Parathyroid adenoma (tissue), 2 donors: Measurements from ENCODE around the gene PTDSS2.
"Not testable (repeated sequence)": the region's sequence is repeated elsewhere in the genome, so short reads cannot be mapped to it uniquely, and the experiment has no call there.

Source experiments
- H2AFZ ChIP-seq: fragments of 300-600 bp; sonication (generic); one replicate; pipeline ENCODE4 v1.7.0; 2017; ENCODE audit warnings: antibody characterized with exemption, mild to moderate bottlenecking
- H3K27ac ChIP-seq: fragments of 300-600 bp; sonication (generic); one replicate; pipeline ENCODE4 v1.7.0; 2017
- H3K27me3 ChIP-seq: fragments of 300-600 bp; sonication (generic); one replicate; pipeline ENCODE4 v1.7.0; 2017; ENCODE audit warnings: low read length; ENCODE audit not compliant: control insufficient read depth, insufficient read depth
- H3K36me3 ChIP-seq: fragments of 300-600 bp; sonication (generic); one replicate; pipeline ENCODE4 v1.7.0; 2017; ENCODE audit warnings: low read length; ENCODE audit not compliant: control insufficient read depth, insufficient read depth
- H3K4me1 ChIP-seq: fragments of 300-600 bp; sonication (generic); one replicate; pipeline ENCODE4 v1.7.0; 2017; ENCODE audit warnings: control low read depth
- H3K4me2 ChIP-seq: fragments of 300-600 bp; sonication (generic); one replicate; pipeline ENCODE4 v1.7.0; 2017; ENCODE audit warnings: low read length
- H3K4me3 ChIP-seq: fragments of 300-600 bp; sonication (generic); one replicate; pipeline ENCODE4 v1.7.0; 2017; ENCODE audit warnings: low read depth, low read length
- H3K79me2 ChIP-seq: fragments of 300-600 bp; sonication (generic); one replicate; pipeline ENCODE4 v1.7.0; 2017; ENCODE audit warnings: control low read depth
- H3K9ac ChIP-seq: fragments of 300-600 bp; sonication (generic); one replicate; pipeline ENCODE4 v1.7.0; 2017; ENCODE audit warnings: mild to moderate bottlenecking
- H3K9me3 ChIP-seq: fragments of 300-600 bp; sonication (generic); one replicate; pipeline ENCODE4 v1.7.0; 2017; ENCODE audit warnings: low read length; ENCODE audit not compliant: control insufficient read depth
- TF ChIP-seq, protein P1 (sequence below): fragments of 300-600 bp; sonication (generic); IDR thresholded peaks from one replicate; pipeline ENCODE4 v1.7.0; 2017; ENCODE audit warnings: antibody characterized with exemption, mild to moderate bottlenecking
- donor health status: primary hyperparathyroidism.

PTDSS2 gene

DNA sequence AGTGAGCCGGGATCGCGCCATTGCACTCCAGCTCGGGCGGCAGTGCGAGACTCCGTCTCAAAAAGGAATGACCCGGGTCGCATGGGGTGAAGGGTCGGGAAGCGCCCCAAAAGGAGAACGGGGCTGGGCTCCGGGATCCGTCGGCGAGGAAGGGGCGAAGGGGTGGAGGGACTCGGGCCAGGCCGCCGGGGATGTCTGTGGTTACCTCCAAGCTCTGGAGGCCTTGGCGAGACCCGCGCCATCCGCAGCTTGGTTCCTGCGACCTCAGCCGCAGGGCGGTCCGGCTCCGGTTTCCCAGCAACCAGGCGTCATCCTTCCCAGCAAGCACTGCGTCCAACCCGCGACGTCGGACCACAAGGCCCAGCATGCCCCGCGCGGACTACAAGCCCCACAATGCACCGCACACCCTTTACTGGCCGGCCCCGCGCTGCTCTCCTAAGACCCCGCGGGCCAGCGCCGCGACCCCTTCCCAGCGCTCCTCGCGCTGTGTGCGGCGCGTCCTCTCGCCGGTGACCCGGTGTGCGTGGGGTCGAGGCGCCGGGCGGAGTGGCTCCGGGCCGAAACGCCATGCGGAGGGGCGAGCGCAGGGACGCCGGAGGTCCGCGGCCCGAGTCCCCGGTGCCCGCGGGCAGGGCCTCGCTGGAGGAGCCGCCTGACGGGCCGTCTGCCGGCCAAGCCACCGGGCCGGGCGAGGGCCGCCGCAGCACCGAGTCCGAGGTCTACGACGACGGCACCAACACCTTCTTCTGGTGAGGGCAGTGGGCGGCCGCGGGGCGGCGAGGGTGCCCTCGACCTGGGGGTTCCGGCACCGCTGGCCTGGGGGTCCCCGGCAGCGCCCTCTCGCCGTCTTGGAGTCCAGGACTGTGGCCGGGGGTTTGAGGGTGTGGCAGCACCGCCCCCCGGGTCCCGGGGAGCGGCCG, at the start of gene PTDSS2:
PTDSS2 (plus strand) TSS at position 391 of the 920 bp plus-strand sequence; CDS start at position 568, 177 bp downstream.
- TF ChIP-seq, protein P1, sequence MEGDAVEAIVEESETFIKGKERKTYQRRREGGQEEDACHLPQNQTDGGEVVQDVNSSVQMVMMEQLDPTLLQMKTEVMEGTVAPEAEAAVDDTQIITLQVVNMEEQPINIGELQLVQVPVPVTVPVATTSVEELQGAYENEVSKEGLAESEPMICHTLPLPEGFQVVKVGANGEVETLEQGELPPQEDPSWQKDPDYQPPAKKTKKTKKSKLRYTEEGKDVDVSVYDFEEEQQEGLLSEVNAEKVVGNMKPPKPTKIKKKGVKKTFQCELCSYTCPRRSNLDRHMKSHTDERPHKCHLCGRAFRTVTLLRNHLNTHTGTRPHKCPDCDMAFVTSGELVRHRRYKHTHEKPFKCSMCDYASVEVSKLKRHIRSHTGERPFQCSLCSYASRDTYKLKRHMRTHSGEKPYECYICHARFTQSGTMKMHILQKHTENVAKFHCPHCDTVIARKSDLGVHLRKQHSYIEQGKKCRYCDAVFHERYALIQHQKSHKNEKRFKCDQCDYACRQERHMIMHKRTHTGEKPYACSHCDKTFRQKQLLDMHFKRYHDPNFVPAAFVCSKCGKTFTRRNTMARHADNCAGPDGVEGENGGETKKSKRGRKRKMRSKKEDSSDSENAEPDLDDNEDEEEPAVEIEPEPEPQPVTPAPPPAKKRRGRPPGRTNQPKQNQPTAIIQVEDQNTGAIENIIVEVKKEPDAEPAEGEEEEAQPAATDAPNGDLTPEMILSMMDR, result no peak
- H3K4me3 ChIP-seq, result peak within 1 kb of the TSS; percentile 78
- no peaks in the 10 kb centered on the region for H3K9me3 ChIP-seq
- peaks cover 9% of the 10 kb centered on the region for H3K4me1 ChIP-seq
- no peaks in the 10 kb centered on the region for H3K36me3 ChIP-seq
- H3K4me2 ChIP-seq, result peak within 1 kb of the TSS; percentile 75
- peak within 1 kb of the TSS; percentile 11 for H3K9ac ChIP-seq
- H3K27ac ChIP-seq, result peak within 1 kb of the TSS; percentile 70
- H2AFZ ChIP-seq, result peak within 1 kb of the TSS; percentile 80
- H3K27me3 ChIP-seq, result no peaks in the 10 kb centered on the region
- no peaks in the 10 kb centered on the region for H3K79me2 ChIP-seq

DNA sequence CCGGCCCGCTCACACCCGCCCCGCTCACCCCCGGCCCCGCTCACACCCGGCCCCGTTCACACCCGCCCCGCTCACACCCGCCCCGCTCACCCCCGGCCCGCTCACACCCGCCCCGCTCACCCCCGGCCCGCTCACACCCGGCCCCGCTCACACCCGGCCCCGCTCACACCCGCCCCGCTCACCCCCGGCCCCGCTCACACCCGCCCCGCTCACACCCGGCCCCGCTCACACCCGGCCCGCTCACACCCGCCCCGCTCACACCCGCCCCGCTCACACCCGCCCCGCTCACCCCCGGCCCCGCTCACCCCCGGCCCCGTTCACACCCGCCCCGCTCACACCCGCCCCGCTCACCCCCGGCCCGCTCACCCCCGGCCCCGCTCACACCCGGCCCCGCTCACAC, 48.9 kb upstream of the PTDSS2 start:
- H3K4me2 ChIP-seq, H3K36me3 ChIP-seq, H3K9ac ChIP-seq, H3K27ac ChIP-seq, H2AFZ ChIP-seq, H3K4me3 ChIP-seq, H3K4me1 ChIP-seq, H3K27me3 ChIP-seq, H3K9me3 ChIP-seq, H3K79me2 ChIP-seq: not testable (repeated sequence)

DNA sequence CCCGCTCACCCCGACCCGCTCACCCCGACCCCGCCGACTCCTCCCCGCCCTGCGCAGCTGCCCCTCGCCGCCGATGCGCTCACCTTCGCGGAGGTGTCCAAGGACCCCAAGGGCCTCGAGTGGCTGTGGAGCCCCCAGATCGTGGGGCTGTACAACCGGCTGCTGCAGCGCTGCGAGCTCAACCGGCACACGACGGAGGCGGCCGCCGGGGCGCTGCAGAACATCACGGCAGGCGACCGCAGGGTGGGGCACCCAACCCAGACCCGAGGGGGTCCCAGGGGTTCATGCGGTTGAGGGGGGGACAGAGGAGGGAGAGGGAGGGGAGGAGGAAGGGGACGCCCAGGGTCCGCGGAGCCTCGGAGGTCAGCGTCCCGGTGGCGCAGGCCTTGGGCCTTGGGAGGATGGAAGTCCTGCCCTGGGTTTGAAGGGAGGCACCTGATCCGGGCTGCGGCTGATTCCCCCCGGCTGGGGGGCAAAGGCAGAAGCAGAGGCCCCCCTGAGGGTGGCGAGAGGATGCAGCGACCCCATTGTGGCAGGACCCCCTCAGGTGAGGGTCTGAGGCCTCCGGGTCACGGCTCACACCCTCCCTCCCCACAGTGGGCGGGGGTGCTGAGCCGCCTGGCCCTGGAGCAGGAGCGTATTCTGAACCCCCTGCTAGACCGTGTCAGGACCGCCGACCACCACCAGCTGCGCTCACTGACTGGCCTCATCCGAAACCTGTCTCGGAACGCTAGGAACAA, 46.9 kb upstream of the PTDSS2 start:
- Histone ChIP-seq H3K9me3 (no peaks in the 10 kb centered on the region), H3K79me2 (no peaks in the 10 kb centered on the region), H3K27ac (no peak overlapping the region), H3K9ac (no peak overlapping the region), H3K27me3 (no peaks in the 10 kb centered on the region), H3K4me3 (no peak overlapping the region), H2AFZ (no peak overlapping the region), H3K4me2 (no peak overlapping the region), H3K4me1 (no peaks in the 10 kb centered on the region), H3K36me3 (no peaks in the 10 kb centered on the region)
- TF ChIP-seq, protein P1, result no peak

DNA sequence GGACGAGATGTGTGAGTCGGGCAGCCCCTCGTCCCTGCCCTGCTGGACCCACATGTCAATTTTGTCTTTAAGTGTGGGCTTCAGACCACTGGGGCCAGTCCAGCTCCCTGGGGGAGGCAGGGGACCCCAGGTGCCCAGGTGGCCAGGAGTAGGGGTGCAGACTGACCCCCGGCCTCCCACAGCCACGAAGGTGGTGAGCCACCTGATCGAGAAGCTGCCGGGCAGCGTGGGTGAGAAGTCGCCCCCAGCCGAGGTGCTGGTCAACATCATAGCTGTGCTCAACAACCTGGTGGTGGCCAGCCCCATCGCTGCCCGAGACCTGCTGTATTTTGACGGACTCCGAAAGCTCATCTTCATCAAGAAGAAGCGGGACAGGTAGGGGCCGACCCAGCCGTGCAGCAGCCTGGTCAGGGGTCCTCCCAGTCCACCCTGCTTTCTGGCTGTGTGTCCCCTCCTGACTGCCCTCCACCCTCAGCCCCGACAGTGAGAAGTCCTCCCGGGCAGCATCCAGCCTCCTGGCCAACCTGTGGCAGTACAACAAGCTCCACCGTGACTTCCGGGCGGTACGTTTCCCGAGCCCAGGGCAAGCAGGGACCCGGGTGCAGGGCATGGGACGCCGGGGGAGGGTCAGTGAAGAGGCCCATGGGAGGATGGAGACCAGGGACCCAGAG, 46.2 kb upstream of the PTDSS2 start:
- Histone ChIP-seq H3K27me3 (no peaks in the 10 kb centered on the region), H3K36me3 (no peaks in the 10 kb centered on the region), H3K4me3 (no peak overlapping the region), H3K9ac (no peak overlapping the region), H3K79me2 (no peaks in the 10 kb centered on the region), H3K4me1 (no peaks in the 10 kb centered on the region), H3K4me2 (no peak overlapping the region), H2AFZ (no peak overlapping the region), H3K9me3 (no peaks in the 10 kb centered on the region), H3K27ac (no peak overlapping the region)
- TF ChIP-seq, protein P1, result no peak
